K562 (cell line): Measurements from ENCODE around the gene RFPL4A. TPM values are rescaled to one million over a fixed set of nuclear protein-coding genes. Genes with fewer than 3 reads are reported as not detected.

Source experiments
- ATF1 ChIP-seq, 2 experiments: fragments of 450-650 bp in 1 of 2; IDR thresholded peaks; 2 replicates each; pipeline ENCODE4 v1.6.1; 2016; ENCODE audit warnings: missing compliant biosample characterization in 1 of 2, missing genetic modification characterization in 1 of 2
- ATF7 ChIP-seq: fragments of 450-650 bp; IDR thresholded peaks from 2 replicates; pipeline ENCODE4 v1.7.1; 2014; ENCODE audit warnings: mild to moderate bottlenecking, moderate library complexity
- BRF1 ChIP-seq: IDR thresholded peaks from 3 replicates; pipeline ENCODE4 v1.6.1; 2011; ENCODE audit warnings: borderline replicate concordance, mild to moderate bottlenecking; ENCODE audit not compliant: insufficient read length; ENCODE audit errors: extremely low read depth
- FOSL1 ChIP-seq: fragments of 200-800 bp; sonication (Bioruptor generic); conservative IDR thresholded peaks from 2 replicates; pipeline ENCODE4 v1.6.1; 2016; ENCODE audit warnings: missing genetic modification characterization, missing compliant biosample characterization
- FOXP1 ChIP-seq: sonication (generic); formaldehyde crosslinking; IDR thresholded peaks from 2 replicates; pipeline ENCODE4 v1.8.0; 2022; ENCODE audit warnings: mild to moderate bottlenecking, missing genetic modification reagents
- LARP7 ChIP-seq: fragments of 450-650 bp; IDR thresholded peaks from 2 replicates; pipeline ENCODE4 v1.6.1; 2016
- MECOM ChIP-seq: fragments of 250-450 bp; sonication (Bioruptor Pico); IDR thresholded peaks from 2 replicates; pipeline ENCODE4 v1.8.0; 2022; ENCODE audit warnings: inconsistent platforms
- MYBL2 ChIP-seq, 2 experiments: fragments of 450-650 bp in 1 of 2; sonication (generic) in 1 of 2; formaldehyde crosslinking in 1 of 2; IDR thresholded peaks; 2 replicates each; pipeline versions ENCODE4 v1.6.1 to v1.8.1; 2017 to 2022; ENCODE audit warnings: borderline replicate concordance in 1 of 2, inconsistent platforms in 1 of 2, low read depth in 1 of 2, mild to moderate bottlenecking in 1 of 2, missing genetic modification reagents in 1 of 2, moderate library complexity in 1 of 2
- PCBP1 ChIP-seq: fragments of 200-400 bp; formaldehyde crosslinking; IDR thresholded peaks from 2 replicates; pipeline ENCODE4 v1.6.1; 2018; ENCODE audit warnings: mild to moderate bottlenecking, low read depth, low read length; ENCODE audit not compliant: poor library complexity, severe bottlenecking
- PCBP2 ChIP-seq: fragments of 200-400 bp; formaldehyde crosslinking; IDR thresholded peaks from 2 replicates; pipeline ENCODE4 v1.6.1; 2018; ENCODE audit warnings: low read length, low read depth, mild to moderate bottlenecking, moderate library complexity; ENCODE audit not compliant: poor library complexity, severe bottlenecking
- PHTF2 ChIP-seq: fragments of 250-450 bp; sonication (Bioruptor Pico); IDR thresholded peaks from 2 replicates; pipeline ENCODE4 v1.5.0; 2021; ENCODE audit warnings: mild to moderate bottlenecking
- PURB ChIP-seq: sonication (generic); formaldehyde crosslinking; IDR thresholded peaks from 2 replicates; pipeline ENCODE4 v1.9.0; 2021; ENCODE audit warnings: low read depth, mild to moderate bottlenecking, missing genetic modification reagents
- RNF2 ChIP-seq: sonication (generic); IDR thresholded peaks from 2 replicates; pipeline ENCODE4 v1.6.1; 2016
- ZFP1 ChIP-seq: fragments of 450-650 bp; formaldehyde crosslinking; IDR thresholded peaks from 2 replicates; pipeline ENCODE4 v1.4.0; 2020; ENCODE audit warnings: mild to moderate bottlenecking, mixed read lengths
- ZNF133 ChIP-seq: fragments of 250-450 bp; sonication (Bioruptor Pico); IDR thresholded peaks from 2 replicates; pipeline ENCODE4 v1.4.0; 2020; ENCODE audit warnings: mild to moderate bottlenecking
- ZNF239 ChIP-seq: fragments of 250-450 bp; sonication (Bioruptor Pico); IDR thresholded peaks from 2 replicates; pipeline ENCODE4 v1.4.0; 2020; ENCODE audit warnings: mild to moderate bottlenecking
- ZNF41 ChIP-seq: fragments of 250-450 bp; sonication (Bioruptor Pico); conservative IDR thresholded peaks from 2 replicates; pipeline ENCODE4 v1.4.0; 2020; ENCODE audit warnings: mild to moderate bottlenecking
- ZNF444 ChIP-seq: fragments of 250-450 bp; sonication (Bioruptor Pico); IDR thresholded peaks from 2 replicates; pipeline ENCODE4 v1.4.0; 2020; ENCODE audit warnings: mild to moderate bottlenecking, moderate library complexity
- ZNF717 ChIP-seq: fragments of 250-450 bp; sonication (Bioruptor Pico); IDR thresholded peaks from 2 replicates; pipeline ENCODE4 v1.5.0; 2021
- polyA plus RNA-seq, 8 experiments: library from polyadenylated mRNA; depleted of rRNA in 4 of 8; stranded (reverse) in 5 of 8; unstranded in 3 of 8; fragments of >200 nt; fragmentation: Nextera tagmentation in 2 of 8; fragmentation: Illumina TruSeq in 1 of 8; extraction: Ambion mirVana in 2 of 8; extraction: Trizol in 1 of 8; gene quantifications; 2 replicates each; pipeline versions ENCODE4 v1.2.1 to v1.2.3, GENCODE V29; 2011 to 2014; ENCODE audit warnings: inconsistent platforms in 1 of 8, missing spikeins in 1 of 8
- total RNA-seq, 7 experiments: library from RNA; depleted of rRNA in 6 of 7; stranded (reverse); fragments of >200 nt in 6 of 7; fragmentation: Illumina TruSeq in 2 of 7; extraction: Trizol in 2 of 7; gene quantifications; 2 replicates each; pipeline versions ENCODE4 v1.2.1 to v1.2.3, GENCODE V29; 2011 to 2021; ENCODE audit warnings: low replicate concordance in 1 of 7
- TF ChIP-seq, protein P1 (sequence below): fragments of 250-450 bp; sonication (Bioruptor Pico); IDR thresholded peaks from 2 replicates; pipeline ENCODE4 v1.5.0; 2020; ENCODE audit warnings: mild to moderate bottlenecking, borderline replicate concordance
- TF ChIP-seq, protein P2 (sequence below): fragments of 250-450 bp; sonication (Bioruptor Pico); IDR thresholded peaks from 2 replicates; pipeline ENCODE4 v1.5.0; 2021
- TF ChIP-seq, protein P3 (sequence below): IDR thresholded peaks from 2 replicates; pipeline ENCODE4 v1.6.1; 2012; ENCODE audit warnings: low read depth, low read length, improper control_type of control experiment, borderline replicate concordance
- TF ChIP-seq, protein P4 (sequence below): fragments of 450-650 bp; IDR thresholded peaks from 2 replicates; pipeline ENCODE4 v1.6.1; 2016; ENCODE audit warnings: missing biosample characterization, missing genetic modification characterization

The RFPL4A gene
- total and polyA plus RNA-seq, 9 of the 15 experiments (the other 6 are each of a cell fraction or from before 2014, with no cell fraction given) = 0.13 to 1.1 (median 0.23) TPM; not detected in 1

DNA sequence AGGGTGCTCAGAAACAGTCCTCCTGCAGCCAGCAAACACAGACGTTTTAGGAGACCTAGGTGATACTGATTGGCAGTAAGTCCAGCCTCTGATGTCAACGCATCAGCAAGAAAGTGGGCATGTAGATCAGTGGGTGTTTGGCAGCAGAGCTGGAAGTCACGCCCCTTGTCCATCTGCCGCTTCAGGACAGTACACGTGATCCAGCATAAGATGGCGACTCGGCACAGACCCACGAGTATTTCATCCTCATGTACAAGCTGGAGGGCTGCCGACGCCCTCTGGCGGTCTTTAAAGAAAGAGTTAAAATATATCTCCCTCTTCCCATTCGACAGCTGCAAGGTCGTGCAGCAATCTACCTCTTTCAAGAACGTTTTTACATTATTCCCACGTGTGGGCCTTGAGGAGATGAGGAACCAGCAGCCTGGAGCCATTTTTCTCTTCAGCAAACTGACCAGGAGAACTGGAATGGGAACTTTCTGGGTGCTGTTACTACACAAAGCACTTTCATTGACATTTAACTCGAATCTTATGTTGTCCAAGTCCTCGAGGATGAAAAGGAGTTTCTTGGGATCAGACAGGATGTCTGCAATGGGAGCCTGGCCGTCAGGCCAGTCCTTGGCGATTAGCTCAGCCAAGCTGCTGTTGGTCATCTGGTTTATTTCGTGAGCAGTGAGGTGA, 50.6 kb downstream of the RFPL4A start (continued):
- TF ChIP-seq, protein P1, sequence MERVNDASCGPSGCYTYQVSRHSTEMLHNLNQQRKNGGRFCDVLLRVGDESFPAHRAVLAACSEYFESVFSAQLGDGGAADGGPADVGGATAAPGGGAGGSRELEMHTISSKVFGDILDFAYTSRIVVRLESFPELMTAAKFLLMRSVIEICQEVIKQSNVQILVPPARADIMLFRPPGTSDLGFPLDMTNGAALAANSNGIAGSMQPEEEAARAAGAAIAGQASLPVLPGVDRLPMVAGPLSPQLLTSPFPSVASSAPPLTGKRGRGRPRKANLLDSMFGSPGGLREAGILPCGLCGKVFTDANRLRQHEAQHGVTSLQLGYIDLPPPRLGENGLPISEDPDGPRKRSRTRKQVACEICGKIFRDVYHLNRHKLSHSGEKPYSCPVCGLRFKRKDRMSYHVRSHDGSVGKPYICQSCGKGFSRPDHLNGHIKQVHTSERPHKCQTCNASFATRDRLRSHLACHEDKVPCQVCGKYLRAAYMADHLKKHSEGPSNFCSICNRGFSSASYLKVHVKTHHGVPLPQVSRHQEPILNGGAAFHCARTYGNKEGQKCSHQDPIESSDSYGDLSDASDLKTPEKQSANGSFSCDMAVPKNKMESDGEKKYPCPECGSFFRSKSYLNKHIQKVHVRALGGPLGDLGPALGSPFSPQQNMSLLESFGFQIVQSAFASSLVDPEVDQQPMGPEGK (CRISPR knock-in tag) = no peak
- TF ChIP-seq ZNF133 (CRISPR knock-in tag) (no peak), PCBP2 (no peak), BRF1 (no peak), ZNF41 (CRISPR knock-in tag) (no peak), ATF1 (CRISPR knock-in tag; IDR thresholded peaks at IDR 0.05) (no peak), ATF1 (tag; IDR thresholded peaks at IDR 0.05) (no peak), LARP7 (no peak), MYBL2 (IDR thresholded peaks at IDR 0.05; ENCODE audit: low read depth) (no peak), MYBL2 (CRISPR knock-in tag; IDR thresholded peaks at IDR 0.05; ENCODE audit: borderline replicate concordance) (no peak), FOSL1 (tag) (no peak), ZFP1 (CRISPR knock-in tag) (no peak), ATF7 (no peak), FOXP1 (CRISPR knock-in tag) (no peak), ZNF717 (no peak), RNF2 (no peak), ZNF444 (CRISPR knock-in tag) (no peak), PURB (CRISPR knock-in tag) (no peak), PCBP1 (no peak), MECOM (CRISPR knock-in tag) (no peak), PHTF2 (no peak), ZNF239 (CRISPR knock-in tag) (no peak)
- TF ChIP-seq, protein P2, sequence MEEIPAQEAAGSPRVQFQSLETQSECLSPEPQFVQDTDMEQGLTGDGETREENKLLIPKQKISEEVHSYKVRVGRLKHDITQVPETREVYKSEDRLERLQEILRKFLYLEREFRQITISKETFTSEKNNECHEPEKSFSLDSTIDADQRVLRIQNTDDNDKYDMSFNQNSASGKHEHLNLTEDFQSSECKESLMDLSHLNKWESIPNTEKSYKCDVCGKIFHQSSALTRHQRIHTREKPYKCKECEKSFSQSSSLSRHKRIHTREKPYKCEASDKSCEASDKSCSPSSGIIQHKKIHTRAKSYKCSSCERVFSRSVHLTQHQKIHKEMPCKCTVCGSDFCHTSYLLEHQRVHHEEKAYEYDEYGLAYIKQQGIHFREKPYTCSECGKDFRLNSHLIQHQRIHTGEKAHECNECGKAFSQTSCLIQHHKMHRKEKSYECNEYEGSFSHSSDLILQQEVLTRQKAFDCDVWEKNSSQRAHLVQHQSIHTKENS (CRISPR knock-in tag) = no peak
- TF ChIP-seq, protein P3, sequence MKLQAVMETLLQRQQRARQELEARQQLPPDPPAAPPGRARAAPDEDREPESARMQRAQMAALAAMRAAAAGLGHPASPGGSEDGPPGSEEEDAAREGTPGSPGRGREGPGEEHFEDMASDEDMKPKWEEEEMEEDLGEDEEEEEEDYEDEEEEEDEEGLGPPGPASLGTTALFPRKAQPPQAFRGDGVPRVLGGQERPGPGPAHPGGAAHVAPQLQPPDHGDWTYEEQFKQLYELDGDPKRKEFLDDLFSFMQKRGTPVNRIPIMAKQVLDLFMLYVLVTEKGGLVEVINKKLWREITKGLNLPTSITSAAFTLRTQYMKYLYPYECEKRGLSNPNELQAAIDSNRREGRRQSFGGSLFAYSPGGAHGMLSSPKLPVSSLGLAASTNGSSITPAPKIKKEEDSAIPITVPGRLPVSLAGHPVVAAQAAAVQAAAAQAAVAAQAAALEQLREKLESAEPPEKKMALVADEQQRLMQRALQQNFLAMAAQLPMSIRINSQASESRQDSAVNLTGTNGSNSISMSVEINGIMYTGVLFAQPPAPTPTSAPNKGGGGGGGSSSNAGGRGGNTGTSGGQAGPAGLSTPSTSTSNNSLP = no peak
- TF ChIP-seq, protein P4, sequence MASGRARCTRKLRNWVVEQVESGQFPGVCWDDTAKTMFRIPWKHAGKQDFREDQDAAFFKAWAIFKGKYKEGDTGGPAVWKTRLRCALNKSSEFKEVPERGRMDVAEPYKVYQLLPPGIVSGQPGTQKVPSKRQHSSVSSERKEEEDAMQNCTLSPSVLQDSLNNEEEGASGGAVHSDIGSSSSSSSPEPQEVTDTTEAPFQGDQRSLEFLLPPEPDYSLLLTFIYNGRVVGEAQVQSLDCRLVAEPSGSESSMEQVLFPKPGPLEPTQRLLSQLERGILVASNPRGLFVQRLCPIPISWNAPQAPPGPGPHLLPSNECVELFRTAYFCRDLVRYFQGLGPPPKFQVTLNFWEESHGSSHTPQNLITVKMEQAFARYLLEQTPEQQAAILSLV (tag) = no peak
